ENCODE data around the gene CERK.

CERK gene

DNA sequence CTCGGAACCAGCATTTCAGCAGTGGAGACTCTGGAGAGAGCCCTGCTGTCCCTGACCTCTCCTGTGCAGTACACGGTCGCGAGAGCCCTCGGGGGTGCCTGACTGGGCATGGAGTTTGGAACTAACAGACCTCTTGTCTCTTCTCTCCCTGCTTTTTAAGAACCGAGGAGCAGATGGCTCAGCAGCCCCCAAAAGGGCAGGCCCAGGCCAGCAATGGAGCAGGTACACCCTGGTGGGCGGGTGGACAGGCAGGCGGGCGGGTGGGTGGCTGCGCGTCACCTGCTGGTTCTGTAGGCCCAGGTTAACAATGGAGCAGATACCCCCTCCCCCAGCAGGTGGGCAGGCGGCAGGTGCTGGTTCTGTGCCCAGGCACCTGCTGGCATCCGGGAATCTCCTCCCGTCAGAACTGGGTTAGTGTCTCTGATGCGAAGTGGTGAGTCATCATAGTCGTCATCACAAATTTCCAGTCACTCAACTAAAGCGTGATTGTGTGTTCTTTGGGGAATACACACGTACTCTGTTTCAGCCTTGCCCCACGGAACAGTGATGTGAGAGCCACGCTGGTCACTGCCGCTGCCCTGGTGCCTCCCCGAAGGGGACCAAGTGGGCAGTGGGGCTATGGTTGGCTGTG, 76.7 kb downstream of the CERK start:
- TF ChIP-seq CTCF (IDR thresholded peaks at IDR 0.05) = no peak
- Histone ChIP-seq H3K4me3 (no peak overlapping the region), H3K27ac (no peak overlapping the region)
- DNase-seq (ENCODE audit: low spot score) = no peak

GRCh38 chr22:46660604-46661201, 77.3 kb downstream of the CERK start:
- no peak for TF ChIP-seq CTCF (IDR thresholded peaks at IDR 0.05)
- H3K4me3 ChIP-seq = no peak overlapping the region
- DNase-seq (ENCODE audit: low spot score) = no peak
- H3K27ac ChIP-seq = no peak overlapping the region

- DNase-seq (ENCODE audit: low spot score) = no peak
- no peak overlapping the region for H3K27ac ChIP-seq
Observed at GRCh38 chr22:46659791-46660186, 78.3 kb downstream of the CERK start.

GRCh38 chr22:46659059-46659790, 78.8 kb downstream of the CERK start:
- no peak for TF ChIP-seq CTCF (IDR thresholded peaks at IDR 0.05)

More at GRCh38 chr22:46659791-46660186, 78.3 kb downstream of the CERK start:
- no peak overlapping the region for H3K4me3 ChIP-seq
- no peak for TF ChIP-seq CTCF (IDR thresholded peaks at IDR 0.05)

DNA sequence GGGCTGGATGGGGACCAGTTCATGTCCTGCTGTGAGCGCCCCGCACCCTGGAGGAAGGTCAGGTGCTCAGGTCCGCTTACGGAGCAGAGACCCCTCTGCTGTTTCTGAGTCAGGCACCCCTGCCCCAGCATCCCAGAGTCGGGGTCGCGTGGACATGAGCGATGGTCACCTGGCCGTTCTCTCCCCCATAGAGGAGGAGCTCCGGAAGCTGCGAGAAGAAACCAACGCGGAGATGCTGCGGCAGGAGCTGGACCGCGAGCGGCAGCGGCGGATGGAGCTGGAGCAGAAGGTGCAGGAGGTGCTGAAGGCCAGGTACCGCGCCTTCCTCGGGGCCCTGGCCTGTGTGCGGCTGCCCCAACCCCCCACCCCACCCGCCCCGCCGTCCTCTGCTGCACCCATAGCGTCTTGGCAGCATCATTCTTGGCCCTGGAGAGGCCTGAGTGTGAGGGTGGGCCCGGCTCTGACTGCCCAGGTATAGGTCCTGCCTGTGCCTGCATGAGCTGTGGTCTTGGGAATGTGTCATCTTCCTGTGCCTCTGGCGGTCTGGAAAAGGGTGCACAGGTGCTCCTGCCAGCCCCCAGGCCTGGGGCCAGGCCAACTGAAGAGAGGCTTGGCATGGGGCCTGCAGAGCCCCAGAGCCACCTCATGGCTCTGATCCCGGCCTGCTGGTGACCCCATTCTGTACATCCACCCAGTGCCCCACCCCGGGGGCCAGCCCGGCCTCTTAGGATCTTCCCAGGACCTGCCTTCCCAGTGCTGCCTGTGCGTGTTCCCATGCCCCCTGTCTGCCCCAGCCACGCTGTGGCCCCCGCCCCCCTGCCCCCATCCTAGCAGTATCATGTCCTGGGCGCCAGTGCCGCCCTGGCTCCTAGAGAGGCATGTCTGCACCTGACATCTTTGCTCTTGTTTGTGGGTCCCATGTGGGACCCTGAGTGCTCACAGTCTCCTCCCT, 79.8 kb downstream of the CERK start:
- DNase-seq (ENCODE audit: low spot score) = no peak
- Histone ChIP-seq H3K27ac (no peak overlapping the region), H3K4me3 (no peak overlapping the region)
- no peak for TF ChIP-seq CTCF (IDR thresholded peaks at IDR 0.05)

More at GRCh38 chr22:46659059-46659790, 78.8 kb downstream of the CERK start:
- H3K4me3 ChIP-seq = no peak overlapping the region
- H3K27ac ChIP-seq = no peak overlapping the region
- no peak for DNase-seq (ENCODE audit: low spot score)

- no peak overlapping the region for H3K4me3 ChIP-seq
- DNase-seq (ENCODE audit: low spot score) = no peak
- TF ChIP-seq CTCF (IDR thresholded peaks at IDR 0.05) = no peak
- H3K27ac ChIP-seq = no peak overlapping the region
Observed at GRCh38 chr22:46657655-46657953, 80.4 kb downstream of the CERK start.
